GM21360 (cell line): ENCODE results near the gene CAB39.
A peak's percentile ranks its signal among the peaks of the same experiment; 100 is the strongest.

Experiments
- ATAC-seq: cut with Tn5 transposase; IDR thresholded peaks from one replicate; pipeline ENCODE4 v1.9.1; 2021; ENCODE audit warnings: mild to moderate bottlenecking, moderate library complexity; ENCODE audit not compliant: unreplicated experiment

The CAB39 gene

GRCh38 chr2:230849633-230850357, 137.2 kb downstream of the CAB39 start:
- peak; percentile 49 for ATAC-seq

DNA sequence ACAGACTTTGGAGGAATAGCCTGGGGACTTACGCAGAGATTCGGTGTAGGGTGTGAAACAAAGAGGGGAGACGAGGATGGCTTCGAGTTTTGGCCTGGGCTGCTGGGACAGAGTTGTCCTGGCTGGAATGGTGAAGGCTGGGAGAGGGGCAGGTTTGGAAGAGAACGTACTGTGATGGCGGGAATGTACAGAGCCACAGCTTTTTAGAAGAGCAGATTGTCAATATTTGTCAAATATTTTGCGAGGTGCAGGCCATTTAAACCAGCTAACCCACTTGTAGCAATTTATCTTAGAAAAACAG, 137.7 kb downstream of the CAB39 start:
- ATAC-seq = no peak

GRCh38 chr2:230852113-230852512, 139.5 kb downstream of the CAB39 start:
- ATAC-seq = no peak

- no peak for ATAC-seq
These were observed 149.1 kb downstream of the CAB39 start for GRCh38 chr2:230861552-230862255.

DNA sequence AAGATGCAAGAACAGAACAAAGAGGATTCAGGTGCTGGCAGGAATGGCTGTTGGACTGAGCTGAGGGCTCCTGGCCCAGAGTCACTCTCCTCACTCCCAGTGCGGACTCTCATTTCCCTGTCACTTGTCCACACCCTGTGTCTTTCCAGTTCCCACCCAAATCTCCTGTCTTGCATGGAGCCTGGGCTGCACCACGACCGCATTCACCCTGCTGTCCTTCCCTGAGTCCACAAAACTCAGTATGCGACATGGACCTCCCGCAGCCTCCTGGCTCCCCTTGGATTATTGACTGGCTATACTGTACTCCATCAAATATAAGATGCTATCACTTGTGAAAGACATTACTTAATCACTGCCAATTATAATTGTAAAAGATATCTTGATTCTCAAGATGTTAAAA, 149.7 kb downstream of the CAB39 start:
- ATAC-seq = no peak

GRCh38 chr2:230863031-230863430, 150.4 kb downstream of the CAB39 start:
- ATAC-seq = no peak

DNA sequence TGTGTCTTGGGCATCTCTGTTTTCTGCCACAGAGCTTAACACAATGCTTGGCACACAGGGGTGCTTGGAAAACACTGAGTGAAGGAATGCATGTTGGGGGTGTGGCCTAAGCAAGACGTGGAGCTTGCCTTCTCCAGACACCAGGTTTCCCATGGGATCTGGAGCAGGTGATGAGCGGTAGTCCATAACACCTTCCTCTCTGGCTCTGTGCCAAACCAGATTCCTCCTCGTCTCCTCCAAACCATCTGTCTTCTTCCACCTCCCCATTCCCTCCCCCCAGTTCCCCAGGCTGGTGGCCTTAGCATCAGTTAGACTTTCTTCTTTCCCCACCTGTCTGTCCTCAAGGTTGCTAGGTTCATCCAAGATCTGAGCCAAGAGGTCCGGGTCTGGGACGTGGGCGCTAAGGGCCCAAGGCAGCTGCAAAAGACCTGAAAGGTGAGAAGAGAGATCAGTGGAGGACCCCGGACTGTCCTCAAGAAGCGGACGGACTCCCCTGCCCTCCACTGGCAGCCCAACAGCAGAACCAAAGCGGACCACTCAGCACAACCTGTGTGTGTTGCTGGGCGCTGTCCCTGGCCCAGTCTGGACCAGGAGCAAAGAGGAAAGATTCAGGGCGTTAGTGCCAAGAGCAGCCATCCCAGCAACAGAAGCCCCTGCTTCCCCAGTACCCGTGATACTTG, 150.9 kb downstream of the CAB39 start:
- ATAC-seq = no peak

DNA sequence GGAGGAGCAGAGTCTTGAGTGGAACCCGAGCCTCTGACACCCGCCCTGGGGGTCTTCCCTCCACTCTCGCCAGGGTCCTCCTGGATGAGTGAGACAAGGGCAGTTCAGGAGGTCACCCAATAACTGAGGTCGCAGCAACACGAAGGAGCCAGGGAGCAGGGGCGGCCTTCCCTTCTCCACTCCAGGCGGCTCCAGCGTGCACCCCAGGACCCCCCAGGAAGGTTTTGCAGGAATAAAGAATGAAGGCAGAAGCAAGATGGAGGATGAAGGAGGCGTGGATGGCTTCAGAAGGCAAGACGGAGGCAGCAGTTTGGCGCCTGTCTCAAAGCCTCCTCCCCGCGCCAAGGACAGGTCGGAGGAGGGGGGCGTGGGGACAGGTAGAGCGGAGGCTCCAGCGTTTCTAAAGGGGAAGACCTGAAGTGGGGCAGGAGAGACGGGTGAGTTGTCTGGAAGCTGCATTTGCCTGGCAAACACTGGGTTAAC, 151.5 kb downstream of the CAB39 start:
- no peak for ATAC-seq

GRCh38 chr2:230864605-230865306, 152.1 kb downstream of the CAB39 start, which contains the start of gene ITM2C:
Gene ITM2C (plus strand): TSS chr2:230864942. CDS start chr2:230865026, 84 bp downstream.
- ATAC-seq = peak; percentile 68

DNA sequence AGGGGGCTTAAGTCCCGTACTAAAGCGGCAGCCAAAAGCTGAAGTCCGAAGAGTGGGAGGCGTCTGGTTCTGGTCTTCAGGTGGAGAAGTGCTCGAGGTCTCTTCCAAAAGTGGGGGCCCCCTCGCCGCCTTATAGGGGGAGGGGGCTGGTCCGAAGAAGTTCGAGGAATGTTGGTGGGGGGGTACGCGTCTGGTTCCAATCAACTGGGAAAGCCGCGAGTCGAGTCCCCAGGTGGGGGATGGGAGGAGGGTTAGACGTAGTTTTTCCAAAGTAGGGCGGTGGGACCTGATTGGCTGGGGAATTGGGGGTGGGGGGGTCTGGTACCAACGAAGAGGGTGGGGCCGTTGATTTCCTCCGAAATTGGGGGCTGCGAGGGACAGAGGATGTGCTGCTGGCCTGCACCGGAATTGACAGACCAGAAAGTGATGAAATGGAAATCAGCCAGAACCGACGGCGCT, 152.7 kb downstream of the CAB39 start:
- no peak for ATAC-seq

DNA sequence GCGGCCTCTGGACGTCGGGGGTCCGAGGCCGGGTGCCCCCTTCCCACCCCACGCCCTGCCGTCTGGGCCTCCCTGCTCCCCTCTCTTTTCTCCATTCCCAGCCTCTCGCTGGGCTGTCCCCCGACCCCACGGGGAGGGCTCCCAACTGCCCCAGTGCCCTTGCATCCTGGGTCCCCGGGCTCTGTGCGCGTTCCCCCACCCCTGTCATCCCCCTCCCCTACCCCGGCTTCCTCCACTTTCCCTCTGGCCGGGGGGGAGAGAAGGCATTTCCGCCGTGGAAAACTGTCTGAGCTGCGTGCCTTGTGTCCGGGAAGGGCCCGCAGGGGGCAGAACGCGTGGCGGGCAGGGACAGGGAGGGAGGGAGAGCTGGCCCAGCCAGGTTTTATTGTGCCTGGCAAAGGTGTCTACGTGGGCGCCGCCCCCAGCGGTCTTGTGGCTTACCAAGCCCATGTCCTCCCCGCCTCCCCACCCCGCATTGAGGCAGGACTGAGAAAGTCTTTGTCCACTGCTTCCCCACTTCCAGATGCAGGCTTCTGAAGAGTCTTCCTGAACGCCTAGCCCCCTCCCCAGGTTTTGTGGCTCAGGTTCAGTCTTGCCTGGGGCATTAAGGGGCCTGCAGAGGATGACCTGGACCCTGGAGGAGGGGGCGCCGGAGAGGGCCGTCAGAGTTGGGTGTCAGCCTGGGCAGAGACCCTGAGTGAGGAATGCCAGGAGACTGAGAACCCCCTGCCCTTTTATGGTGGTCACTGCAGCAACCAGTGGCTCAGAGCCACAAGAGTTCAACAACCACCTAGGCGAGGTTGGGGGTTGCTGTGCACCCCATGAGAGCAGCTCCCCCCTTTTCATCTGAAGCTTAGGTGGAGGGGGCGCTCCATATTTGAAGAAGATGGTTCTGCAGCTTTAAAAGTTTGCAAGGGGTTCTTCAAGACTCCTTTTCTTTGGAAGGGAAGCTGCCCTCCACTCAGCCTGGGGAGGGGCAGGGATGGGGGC, 153.4 kb downstream of the CAB39 start:
- no peak for ATAC-seq

GRCh38 chr2:230866756-230867523, 154.3 kb downstream of the CAB39 start:
- ATAC-seq = no peak

GRCh38 chr2:230868161-230868946, 155.7 kb downstream of the CAB39 start:
- no peak for ATAC-seq

DNA sequence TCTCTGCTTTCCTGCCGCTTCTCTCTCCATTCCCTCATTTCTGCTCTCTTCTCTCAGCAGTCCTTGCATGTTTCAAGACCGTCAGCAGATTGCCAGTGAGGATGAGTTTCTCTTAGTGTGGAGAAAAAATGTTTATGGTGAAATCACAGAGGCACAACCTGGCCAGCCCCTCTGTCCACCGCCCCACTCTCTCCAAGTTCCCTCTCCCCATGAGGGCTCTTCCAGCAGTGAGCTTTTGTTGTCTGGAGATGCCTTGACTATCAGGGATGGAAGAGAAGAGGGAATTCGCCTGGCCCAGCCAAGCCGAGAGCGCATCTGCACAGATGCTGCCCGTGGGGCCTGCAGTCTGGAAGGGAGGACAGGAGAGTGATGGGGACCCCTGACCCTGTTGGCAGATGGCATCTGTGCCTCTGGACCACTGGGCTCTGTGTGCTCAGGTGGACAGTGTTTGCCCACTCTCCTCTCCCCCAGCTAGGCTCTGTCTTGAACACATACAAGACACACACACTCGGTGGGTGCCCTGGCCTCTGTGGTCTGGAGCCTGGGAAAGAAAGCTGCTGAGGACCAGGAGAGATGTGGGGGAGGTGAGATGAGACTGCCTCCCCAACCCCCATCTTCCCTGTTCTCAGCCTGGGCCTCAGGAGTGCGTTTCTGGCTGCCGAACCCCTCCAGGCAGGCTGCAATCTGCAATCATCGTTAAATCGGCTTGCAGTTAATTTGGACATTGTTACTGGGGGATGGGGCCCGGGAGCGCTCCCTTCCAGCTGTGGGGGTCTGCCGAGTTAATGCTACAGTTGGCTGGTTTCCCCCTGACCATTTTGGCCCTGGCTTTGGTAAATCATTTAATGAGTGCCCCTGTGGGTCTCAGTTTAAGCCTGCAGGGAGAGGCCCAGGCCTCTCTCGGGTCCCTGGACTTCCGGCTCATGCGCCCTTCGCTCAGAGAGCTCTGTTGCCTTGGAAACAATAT, 156.6 kb downstream of the CAB39 start:
- ATAC-seq = no peak

- ATAC-seq = no peak
These were observed 157.4 kb downstream of the CAB39 start for GRCh38 chr2:230869914-230870543.
